Nephron progenitor cell (in vitro differentiated cells): ENCODE results near the gene TBC1D22A.

Experiments
- DNase-seq: peaks from one replicate; pipeline ENCODE4 v3.0.0; 2021
- H3K27ac Mint-ChIP-seq: 2 replicates; pipeline ENCODE4 v1.8.0; 2021; ENCODE audit warnings: mild to moderate bottlenecking, moderate library complexity, mixed read lengths
- H3K27me3 Mint-ChIP-seq: 2 replicates; pipeline ENCODE4 v1.8.0; 2021; ENCODE audit warnings: mild to moderate bottlenecking, low read depth, mixed read lengths; ENCODE audit not compliant: poor library complexity
- H3K36me3 Mint-ChIP-seq: 2 replicates; pipeline ENCODE4 v1.8.0; 2021; ENCODE audit warnings: low read depth, mixed read lengths
- H3K4me1 Mint-ChIP-seq: 2 replicates; pipeline ENCODE4 v1.8.0; 2021; ENCODE audit warnings: mixed read lengths
- H3K4me3 Mint-ChIP-seq: 2 replicates; pipeline ENCODE4 v1.8.0; 2021; ENCODE audit warnings: mild to moderate bottlenecking, moderate library complexity, mixed read lengths
- H3K9me3 Mint-ChIP-seq: 2 replicates; pipeline ENCODE4 v1.8.0; 2021; ENCODE audit warnings: mild to moderate bottlenecking, moderate library complexity, mixed read lengths
- TF ChIP-seq, protein P1 (sequence below): fragments of 200-600 bp; sonication (generic); IDR thresholded peaks from 2 replicates; pipeline ENCODE4 v1.5.0; 2021; ENCODE audit warnings: antibody characterized with exemption

TBC1D22A gene

DNA sequence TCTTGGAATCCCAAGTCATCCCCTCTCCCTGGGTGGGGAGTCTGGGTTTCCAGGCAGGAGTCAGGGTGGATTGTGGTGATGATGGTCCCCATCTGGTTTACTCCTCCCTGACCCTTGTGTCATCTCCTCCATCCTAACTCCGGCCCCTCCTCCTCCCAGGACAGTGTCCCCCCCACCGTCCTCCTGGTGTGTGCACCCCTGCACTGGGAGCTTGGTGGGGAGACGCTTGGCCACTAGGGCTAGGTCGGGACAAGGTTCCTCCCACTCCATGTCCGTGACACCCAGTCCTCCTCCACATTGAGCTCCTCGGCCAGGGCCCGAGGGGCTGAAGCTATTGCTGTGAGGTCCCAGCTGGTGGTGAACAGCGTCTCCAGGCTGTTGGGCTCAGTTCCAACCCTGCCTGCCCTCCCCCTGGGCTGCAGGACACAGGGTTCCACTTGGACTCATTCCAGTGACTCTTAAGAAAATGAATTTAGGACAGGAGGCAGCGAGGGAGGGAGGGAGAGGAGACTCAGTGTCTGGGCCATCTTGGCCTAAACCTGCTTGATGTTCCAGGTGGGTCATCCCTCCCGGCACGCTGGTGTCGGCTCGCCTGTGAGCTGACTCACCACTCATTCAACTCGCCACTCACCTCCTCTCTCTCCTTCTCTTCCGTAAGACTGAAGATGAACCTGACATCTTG lies 433.2 kb downstream of the TBC1D22A start:
- peaks cover 3% of the 10 kb centered on the region for H3K27me3 Mint-ChIP-seq
- H3K9me3 Mint-ChIP-seq = peaks cover 58% of the 10 kb centered on the region
- no peaks in the 10 kb centered on the region for H3K36me3 Mint-ChIP-seq
- TF ChIP-seq, protein P1, sequence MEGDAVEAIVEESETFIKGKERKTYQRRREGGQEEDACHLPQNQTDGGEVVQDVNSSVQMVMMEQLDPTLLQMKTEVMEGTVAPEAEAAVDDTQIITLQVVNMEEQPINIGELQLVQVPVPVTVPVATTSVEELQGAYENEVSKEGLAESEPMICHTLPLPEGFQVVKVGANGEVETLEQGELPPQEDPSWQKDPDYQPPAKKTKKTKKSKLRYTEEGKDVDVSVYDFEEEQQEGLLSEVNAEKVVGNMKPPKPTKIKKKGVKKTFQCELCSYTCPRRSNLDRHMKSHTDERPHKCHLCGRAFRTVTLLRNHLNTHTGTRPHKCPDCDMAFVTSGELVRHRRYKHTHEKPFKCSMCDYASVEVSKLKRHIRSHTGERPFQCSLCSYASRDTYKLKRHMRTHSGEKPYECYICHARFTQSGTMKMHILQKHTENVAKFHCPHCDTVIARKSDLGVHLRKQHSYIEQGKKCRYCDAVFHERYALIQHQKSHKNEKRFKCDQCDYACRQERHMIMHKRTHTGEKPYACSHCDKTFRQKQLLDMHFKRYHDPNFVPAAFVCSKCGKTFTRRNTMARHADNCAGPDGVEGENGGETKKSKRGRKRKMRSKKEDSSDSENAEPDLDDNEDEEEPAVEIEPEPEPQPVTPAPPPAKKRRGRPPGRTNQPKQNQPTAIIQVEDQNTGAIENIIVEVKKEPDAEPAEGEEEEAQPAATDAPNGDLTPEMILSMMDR = no peak
- H3K27ac Mint-ChIP-seq = no peak overlapping the region
- DNase-seq = no peak
- H3K4me1 Mint-ChIP-seq = no peaks in the 10 kb centered on the region
- H3K4me3 Mint-ChIP-seq = no peak overlapping the region

DNA sequence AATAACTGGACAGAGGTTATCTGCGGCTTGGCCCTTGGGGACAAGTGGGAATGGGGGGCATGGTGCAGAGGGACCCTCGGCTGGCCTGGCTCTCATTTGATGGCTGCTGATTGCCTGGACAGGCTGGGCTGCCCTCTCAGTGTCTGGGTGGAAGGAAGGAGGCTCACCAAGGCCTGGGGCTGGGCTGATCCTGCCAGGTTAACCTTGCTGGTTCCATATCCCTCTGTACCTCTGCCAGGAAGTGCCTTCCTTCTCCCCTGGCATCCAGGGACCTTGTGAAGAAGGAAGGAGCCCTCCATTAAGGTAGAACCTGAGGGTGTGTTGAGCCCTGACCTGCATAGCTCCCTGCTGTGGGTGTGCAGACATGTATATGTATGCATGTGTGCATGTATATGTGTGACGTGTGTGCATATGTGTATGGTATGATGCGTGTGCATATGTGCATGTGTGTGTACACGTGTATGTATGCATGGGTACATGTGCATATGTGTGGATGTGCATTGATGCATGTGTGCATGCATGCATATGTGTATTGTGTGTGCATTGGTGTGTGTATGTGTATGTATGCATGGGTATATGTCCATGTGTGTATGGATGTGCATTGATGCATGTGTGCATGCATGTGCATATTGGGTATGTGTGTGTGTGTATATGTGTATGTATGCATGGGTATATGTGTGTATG lies 433.9 kb downstream of the TBC1D22A start:
- Mint-ChIP-seq H3K4me1 (no peaks in the 10 kb centered on the region), H3K9me3 (peaks cover 60% of the 10 kb centered on the region), H3K4me3 (no peak overlapping the region), H3K27me3 (peaks cover 3% of the 10 kb centered on the region), H3K36me3 (no peaks in the 10 kb centered on the region), H3K27ac (no peak overlapping the region)
- TF ChIP-seq, protein P1 = no peak
- no peak for DNase-seq

DNA sequence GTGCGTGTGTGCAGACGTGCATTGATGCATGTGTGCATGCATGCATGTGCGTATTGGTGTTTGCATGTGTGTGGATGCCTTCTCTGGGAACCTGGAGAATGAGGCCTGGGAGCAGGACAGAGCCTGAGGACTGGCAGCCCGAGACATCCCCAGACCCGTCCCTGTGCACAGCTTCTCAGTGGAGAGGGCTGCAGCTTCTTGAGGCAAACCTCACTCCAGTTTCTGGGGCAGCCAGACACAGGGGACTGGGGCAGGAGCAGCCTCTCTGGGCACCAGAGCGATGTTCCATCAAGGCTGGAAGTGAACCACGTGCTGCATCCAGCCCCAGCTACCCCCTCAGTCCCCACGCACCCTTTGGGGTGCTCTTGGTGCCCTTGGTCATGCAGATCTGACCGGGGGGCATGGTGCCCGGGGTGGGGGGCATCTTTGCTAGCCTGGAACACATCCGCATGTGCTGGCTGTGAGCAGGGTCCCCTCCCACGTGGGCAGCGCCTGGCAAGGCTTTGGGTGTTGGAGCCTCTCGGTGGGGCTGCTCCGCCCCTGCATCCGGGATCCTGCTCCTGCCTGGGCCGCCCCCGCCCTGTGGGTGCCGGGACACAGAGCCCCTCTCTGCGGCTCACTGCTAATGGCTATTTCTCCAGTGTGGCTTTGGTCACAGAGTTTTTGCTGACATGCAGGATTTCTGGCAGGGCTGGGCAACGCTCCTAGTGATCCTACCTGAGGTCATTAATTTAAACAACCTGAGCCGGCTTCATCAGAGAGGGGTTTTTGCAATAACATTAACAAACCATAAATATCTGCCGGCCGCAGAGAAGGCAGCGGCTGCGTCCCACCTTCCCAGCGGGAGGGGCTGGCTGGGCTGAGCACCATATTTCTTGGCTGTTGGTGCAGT lies 434.7 kb downstream of the TBC1D22A start:
- H3K27me3 Mint-ChIP-seq = no peaks in the 10 kb centered on the region
- peaks cover 57% of the 10 kb centered on the region for H3K9me3 Mint-ChIP-seq
- H3K27ac Mint-ChIP-seq = no peak overlapping the region
- H3K36me3 Mint-ChIP-seq = no peaks in the 10 kb centered on the region
- TF ChIP-seq, protein P1 = no peak
- no peak for DNase-seq
- no peak overlapping the region for H3K4me3 Mint-ChIP-seq
- H3K4me1 Mint-ChIP-seq = no peaks in the 10 kb centered on the region

DNA sequence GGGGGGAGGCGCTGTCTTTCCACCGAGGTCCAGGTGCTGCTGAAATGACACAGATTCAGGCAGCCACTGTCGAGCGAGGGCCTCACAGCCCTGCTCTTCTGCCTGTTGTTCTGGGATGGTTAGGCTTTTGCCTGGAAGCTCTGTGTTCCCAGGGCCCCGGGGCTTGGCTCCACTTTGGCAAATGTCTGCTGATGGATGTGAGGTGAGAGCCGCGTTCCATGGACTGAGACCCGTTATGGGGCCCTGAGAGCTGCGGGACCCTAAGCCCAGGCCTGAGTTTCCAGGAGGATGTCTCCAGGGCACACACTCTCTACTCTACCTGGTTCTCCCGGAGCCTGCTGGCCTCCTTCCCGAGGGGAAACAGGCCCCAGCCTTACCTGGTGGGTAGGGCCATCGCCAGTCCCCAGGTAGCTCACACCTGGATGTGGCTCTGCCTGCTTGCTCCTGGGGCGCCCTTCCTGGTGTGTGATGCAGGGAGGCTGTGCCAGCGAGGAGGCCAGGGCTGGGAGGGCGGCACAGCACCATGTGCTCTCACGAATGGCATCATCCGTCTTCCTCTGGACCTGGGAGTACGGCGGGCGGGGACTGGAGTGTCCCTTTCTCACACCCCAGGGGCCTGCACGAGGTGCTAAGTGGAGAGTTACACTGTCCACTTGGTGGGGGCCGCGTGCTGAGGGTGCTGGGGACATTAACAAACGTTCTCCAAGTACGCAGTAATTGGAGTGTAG lies 435.5 kb downstream of the TBC1D22A start:
- Mint-ChIP-seq H3K27ac (no peak overlapping the region), H3K27me3 (no peaks in the 10 kb centered on the region), H3K4me3 (no peak overlapping the region), H3K9me3 (peaks cover 62% of the 10 kb centered on the region), H3K4me1 (no peaks in the 10 kb centered on the region), H3K36me3 (no peaks in the 10 kb centered on the region)
- DNase-seq = no peak
- TF ChIP-seq, protein P1 = no peak

DNA sequence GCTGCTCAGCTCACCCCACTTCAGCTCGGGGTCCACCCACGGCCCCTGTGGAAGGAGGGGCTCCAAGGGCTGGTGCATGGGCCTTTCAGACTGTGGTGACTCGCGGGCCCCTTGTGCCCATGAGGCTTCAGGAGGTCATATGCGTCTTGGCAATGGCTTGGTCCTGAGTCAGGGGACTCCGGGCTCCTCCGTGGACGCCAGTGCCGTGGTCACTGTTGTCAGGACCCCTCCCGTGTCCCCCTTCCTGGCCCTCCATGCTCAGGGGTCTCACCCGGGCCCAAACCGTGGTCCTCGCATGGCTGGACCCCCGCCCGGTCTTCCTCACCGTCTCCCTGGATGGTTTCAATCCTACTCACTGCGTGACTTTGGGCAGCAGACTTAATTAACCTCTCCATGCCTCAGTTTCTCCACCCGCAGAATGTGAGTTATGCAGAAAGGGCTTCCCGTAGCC lies 436.4 kb downstream of the TBC1D22A start:
- Mint-ChIP-seq H3K4me1 (no peaks in the 10 kb centered on the region), H3K27me3 (no peaks in the 10 kb centered on the region), H3K36me3 (no peaks in the 10 kb centered on the region), H3K27ac (no peak overlapping the region), H3K4me3 (no peak overlapping the region), H3K9me3 (peaks cover 66% of the 10 kb centered on the region)
- TF ChIP-seq, protein P1 = no peak
- no peak for DNase-seq
